ENCODE results near the gene NFATC4.
A peak's percentile ranks its signal among the peaks of the same experiment; 100 is the strongest.
"Not testable (repeated sequence)": the region's sequence is repeated elsewhere in the genome, so short reads cannot be mapped to it uniquely, and the experiment has no call there.

NFATC4 gene

GRCh38 chr14:24337144-24337823 is 30.7 kb upstream of the NFATC4 start:
- H3K27ac ChIP-seq, result no peak overlapping the region
- H3K4me3 ChIP-seq, result no peak overlapping the region

DNA sequence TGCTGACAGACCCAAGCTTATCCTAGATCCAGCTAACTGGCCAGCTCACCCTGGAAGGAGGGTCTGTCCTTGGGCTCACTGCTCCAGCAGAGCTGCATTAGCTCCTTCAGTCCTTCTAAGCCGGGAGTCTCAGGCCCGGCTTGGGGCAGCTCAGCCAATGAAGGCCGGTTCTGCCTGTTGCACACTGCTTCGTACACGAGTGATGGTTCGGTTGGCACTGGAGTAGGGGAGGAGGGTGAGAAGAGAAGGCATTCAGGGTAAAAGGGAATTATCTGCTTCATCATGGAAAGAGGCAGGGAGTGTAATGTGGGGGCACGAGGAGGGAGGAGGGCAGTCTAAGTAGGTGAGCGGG is 30.2 kb upstream of the NFATC4 start:
- Histone ChIP-seq H3K27ac (no peak overlapping the region), H3K4me3 (no peak overlapping the region)

DNA sequence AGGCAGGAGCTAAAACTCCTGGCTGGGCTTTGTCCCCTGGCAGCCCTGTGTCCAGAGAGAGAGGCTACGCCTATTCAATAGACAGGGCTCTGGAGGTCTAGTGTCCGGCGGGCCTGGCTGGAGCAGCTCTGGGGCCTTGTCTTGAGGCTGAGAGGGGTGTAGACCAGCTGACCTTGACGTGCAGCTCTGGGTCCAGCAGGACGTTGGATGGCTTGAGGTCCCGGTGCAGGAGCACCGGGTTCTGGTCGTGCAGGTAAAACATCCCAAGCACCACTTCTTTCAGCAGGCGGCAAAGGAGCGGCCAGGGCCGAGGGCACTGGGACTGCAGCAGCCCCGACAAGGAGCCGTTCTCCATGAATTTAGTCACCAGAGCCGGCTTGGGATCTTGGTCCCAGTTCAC is 29.1 kb upstream of the NFATC4 start:
- Histone ChIP-seq H3K27ac (peak overlapping the region in 12 of 21 experiments; percentile 48 to 90 (median 81)), H3K4me3 (peak overlapping the region; percentile 39 to 70 (median 53))

GRCh38 chr14:24339284-24340151 is 28.5 kb upstream of the NFATC4 start, which contains the start of gene RIPK3:
TSS of gene RIPK3 (minus strand) at chr14:24339991. CDS start at chr14:24339826, 165 bp downstream.
- peak within 1 kb of the TSS in 20 of 21 experiments; percentile 26 to 90 (median 80) for H3K27ac ChIP-seq
- H3K4me3 ChIP-seq, result peak within 1 kb of the TSS; percentile 39 to 70 (median 53)

GRCh38 chr14:24340606-24341005 is 27.4 kb upstream of the NFATC4 start:
- H3K27ac ChIP-seq, result no peak overlapping the region

GRCh38 chr14:24342889-24343288 is 25.1 kb upstream of the NFATC4 start:
- H3K4me3 ChIP-seq, result no peak overlapping the region
- no peak overlapping the region for H3K27ac ChIP-seq

More at GRCh38 chr14:24340606-24341005, 27.4 kb upstream of the NFATC4 start:
- no peak overlapping the region for H3K4me3 ChIP-seq

DNA sequence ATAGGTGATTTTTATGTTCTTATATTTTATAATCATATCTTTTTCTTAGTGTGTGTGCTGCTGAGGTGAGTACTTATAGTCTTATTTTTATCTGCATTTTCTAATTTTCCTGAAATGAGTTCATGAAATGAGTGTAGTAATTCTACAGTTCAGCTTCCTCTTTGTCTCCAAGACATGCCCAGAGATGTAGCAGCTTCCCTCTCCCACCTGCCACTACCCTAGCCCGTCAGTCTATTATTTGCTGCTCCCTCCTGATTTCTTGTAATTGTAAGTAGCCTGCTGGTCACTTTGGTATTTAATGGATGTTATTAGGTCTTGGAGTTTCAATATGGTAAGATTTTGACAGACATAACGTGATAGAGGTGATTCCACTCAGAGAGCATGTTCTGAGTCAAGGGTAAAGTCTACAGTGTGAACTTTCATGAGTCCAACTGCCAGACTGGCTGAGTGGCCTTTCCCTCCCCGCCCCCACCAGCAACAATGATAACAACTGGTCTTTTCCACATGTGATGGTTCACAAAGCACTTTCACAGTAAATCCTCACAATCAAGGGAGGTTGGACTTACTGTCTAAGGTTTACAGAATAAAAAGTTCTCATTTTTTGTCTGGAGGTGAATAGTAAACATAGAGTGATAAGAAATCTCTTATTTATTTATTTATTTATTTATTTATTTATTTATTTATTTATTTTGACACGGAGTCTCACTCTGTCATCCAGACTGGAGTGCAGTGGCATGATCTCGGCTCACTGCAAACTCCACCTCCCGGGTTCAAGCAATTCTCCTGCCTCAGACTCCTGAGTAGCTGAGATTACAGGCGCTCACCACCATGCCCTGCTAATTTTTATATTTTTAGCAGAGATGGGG is 24.0 kb upstream of the NFATC4 start:
- Histone ChIP-seq H3K27ac (no peak overlapping the region), H3K4me3 (no peak overlapping the region)

DNA sequence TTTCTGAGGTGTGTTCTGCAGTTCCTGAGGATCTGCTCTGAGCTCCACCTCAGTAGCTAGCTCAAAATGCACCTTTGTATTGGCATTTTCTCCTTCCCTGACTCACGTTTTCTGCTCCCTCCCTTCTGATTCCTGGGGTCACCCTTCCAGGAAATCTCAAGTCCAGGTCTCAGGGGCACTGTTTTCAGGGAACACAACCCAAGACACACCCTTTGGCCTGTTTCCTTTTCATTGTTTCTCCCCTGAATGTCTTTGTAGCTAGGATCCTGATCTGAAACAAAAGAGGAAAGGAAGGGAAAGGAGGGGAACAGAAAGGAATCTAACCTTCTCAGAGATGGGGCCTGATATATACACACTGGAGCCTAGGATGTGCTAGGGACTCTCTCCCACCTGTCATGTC is 20.9 kb upstream of the NFATC4 start:
- peak overlapping the region in 1 of 21 experiments; percentile 18 for H3K27ac ChIP-seq
- H3K4me3 ChIP-seq, result no peak overlapping the region

- H3K27ac ChIP-seq, result no peak overlapping the region
These were observed 19.8 kb upstream of the NFATC4 start for GRCh38 chr14:24348186-24348585.

GRCh38 chr14:24349742-24350141 is 18.2 kb upstream of the NFATC4 start:
- no peak overlapping the region for H3K27ac ChIP-seq
- H3K4me3 ChIP-seq, result no peak overlapping the region

More at GRCh38 chr14:24348186-24348585, 19.8 kb upstream of the NFATC4 start:
- H3K4me3 ChIP-seq, result no peak overlapping the region

DNA sequence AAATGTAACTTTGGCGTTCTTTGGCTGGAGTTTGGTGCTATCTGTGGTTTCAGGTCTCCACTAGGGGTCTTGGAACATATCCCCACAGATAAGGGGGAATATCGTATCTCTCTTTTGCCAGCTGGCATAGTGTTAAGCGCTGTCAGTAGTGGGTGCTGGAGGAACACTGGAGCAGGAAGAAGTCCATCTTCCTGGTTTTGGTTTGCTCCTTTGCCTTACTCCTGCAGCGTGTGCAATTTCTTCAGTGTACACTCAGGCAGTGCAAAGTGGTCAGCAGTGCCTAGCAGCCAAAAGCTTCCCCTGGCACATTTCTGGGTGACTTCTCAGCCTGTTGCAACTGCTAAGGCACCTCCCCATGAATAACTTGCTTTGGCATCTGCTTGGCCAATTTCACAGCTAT is 16.5 kb upstream of the NFATC4 start:
- H3K27ac ChIP-seq, result no peak overlapping the region
- no peak overlapping the region for H3K4me3 ChIP-seq

- peak overlapping the region in 15 of 21 experiments; percentile 7 to 64 (median 42) for H3K27ac ChIP-seq
- no peak overlapping the region for H3K4me3 ChIP-seq
These were observed 14.2 kb upstream of the NFATC4 start for GRCh38 chr14:24353559-24354481.

DNA sequence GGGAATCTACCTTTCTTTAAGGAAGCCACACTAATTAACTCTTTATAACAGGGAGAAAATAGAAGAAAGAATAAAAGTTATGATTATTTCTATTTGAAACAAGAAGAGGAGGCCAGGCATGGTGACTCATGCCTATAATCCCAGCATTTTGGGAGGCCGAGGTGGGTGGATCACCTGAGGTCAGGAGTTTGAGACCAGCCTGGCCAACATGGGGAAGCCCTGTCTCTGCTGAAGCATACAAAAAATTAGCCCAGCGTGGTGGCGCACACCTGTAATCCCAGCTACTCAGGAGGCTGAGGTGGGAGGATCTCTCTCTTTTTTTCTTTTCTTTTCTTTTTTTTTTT is 13.5 kb upstream of the NFATC4 start:
- not testable (repeated sequence) for H3K4me3 ChIP-seq
- H3K27ac ChIP-seq, result peak overlapping the region in 15 of 21 experiments; percentile 18 to 64 (median 42)

- peak overlapping the region in 4 of 21 experiments; percentile 29 to 62 (median 55) for H3K27ac ChIP-seq
These were observed 13.0 kb upstream of the NFATC4 start for GRCh38 chr14:24355009-24355408.

GRCh38 chr14:24356208-24356607 is 11.8 kb upstream of the NFATC4 start:
- H3K4me3 ChIP-seq, result no peak overlapping the region

More at GRCh38 chr14:24355009-24355408, 13.0 kb upstream of the NFATC4 start:
- no peak overlapping the region for H3K4me3 ChIP-seq

GRCh38 chr14:24360281-24360680 is 7.7 kb upstream of the NFATC4 start:
- Histone ChIP-seq H3K4me3 (no peak overlapping the region), H3K27ac (no peak overlapping the region)

More at GRCh38 chr14:24356208-24356607, 11.8 kb upstream of the NFATC4 start:
- no peak overlapping the region for H3K27ac ChIP-seq

DNA sequence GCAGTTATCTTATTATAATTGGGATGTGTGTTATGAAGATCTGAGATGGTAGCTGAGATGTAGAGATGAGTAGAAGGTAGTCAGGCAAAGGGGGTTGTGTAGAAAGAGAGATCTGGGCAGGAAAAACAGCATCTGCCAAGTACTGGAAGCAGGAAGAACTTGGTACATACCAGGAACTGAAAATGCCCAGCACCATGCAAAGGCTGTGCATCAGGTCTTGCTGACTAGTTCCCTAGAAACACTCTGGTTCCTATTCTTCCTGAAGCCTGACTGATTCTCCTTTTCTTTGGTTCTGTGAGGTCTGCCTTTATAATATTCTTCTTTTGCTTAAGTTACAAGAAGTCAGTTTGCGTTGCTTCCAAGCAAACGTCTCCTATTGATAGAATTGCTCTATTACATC is 6.7 kb upstream of the NFATC4 start:
- H3K27ac ChIP-seq, result no peak overlapping the region
- no peak overlapping the region for H3K4me3 ChIP-seq

DNA sequence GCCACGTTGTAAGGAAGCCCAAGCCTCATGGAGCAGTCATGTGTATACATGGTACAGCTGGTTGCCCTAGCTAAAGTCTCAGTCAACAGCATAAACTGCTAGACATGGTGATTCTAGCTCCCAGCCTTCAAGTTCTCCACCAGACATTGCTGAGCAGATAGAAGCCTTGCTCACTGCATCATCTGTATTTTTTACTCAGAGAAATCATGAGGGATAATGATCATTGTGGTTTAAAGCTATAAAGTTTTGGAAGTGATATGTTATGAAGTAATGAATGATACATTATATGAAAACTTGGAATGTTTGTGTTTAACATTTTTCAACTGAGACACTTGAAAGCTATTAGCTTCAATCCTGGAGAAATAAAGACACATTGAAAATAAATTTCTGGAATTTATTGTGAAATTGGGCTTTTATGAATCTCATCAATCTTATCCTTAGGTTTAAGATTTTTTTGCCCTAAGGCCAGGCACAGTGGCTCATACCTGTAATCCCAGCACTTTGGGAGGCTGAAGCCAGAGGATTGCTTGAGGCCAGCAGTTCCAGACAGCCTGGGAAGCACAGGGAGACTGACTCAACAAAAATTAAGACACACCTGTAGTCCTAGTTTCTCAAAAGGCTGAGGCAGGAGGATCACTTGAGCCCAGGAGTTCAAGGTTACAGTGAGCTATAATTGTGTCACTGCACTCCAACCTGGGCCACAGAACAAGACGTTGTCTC is 5.6 kb upstream of the NFATC4 start:
- peak overlapping the region in 2 of 21 experiments; percentile 58 to 61 for H3K27ac ChIP-seq
- no peak overlapping the region for H3K4me3 ChIP-seq
